ENCODE measurements around the gene PLEK.
A peak's percentile ranks its signal among the peaks of the same experiment; 100 is the strongest.

The PLEK gene

GRCh38 chr2:68357605-68358337 lies 7.3 kb upstream of the PLEK start:
- peak; percentile 17 for DNase-seq (ENCODE audit: insufficient read length)
- TF ChIP-seq POLR2A (IDR thresholded peaks at IDR 0.05; ENCODE audit: low read depth, low read length) (no peak), TAF1 (IDR thresholded peaks at IDR 0.05; ENCODE audit: borderline replicate concordance, low read depth, low read length) (no peak), POLR2AphosphoS5 (IDR thresholded peaks at IDR 0.05; ENCODE audit: low read depth, low read length) (no peak)
- peak; percentile 92 for FAIRE-seq

DNA sequence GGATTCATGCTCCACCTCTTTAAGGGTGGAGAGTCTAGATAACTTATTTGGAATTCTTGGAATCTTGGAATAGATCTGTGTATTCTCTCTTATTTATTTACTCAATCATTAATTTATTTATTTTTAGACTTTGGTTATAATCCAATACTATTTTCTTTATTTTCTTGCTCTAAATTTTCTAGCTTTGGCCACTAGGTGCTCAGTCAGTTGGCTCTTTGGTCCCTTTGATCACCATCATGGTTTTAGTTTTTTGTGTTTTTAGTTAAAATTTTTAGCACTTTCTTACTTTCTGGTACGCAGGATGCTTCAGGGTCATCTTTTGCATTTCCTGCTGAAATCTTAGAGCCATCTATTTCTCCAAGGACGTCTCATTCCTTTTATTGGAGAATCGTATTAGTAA lies 5.2 kb upstream of the PLEK start:
- FAIRE-seq: no peak
- TF ChIP-seq POLR2AphosphoS5 (IDR thresholded peaks at IDR 0.05; ENCODE audit: low read depth, low read length) (no peak), POLR2A (IDR thresholded peaks at IDR 0.05; ENCODE audit: low read depth, low read length) (no peak), TAF1 (IDR thresholded peaks at IDR 0.05; ENCODE audit: borderline replicate concordance, low read depth, low read length) (no peak)
- DNase-seq (ENCODE audit: insufficient read length): no peak

DNA sequence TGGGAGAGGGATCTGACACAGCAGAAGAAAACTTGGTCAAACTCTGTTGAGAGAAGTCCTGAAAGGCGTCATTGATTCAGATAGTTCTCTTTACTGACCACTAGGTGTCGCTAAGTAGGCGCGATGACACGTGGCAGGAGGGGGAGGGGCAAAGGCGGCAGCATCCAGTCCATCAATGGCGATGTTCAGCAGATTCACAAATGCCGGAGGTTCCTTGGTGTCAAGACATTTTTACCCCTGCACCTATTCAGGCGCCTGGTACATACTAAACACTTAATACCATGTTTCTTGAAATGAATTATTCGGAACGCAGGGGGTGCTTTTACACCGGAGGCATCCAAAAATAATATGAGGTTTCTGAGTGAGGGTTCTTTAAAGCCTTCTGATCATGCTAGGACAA lies 3.0 kb upstream of the PLEK start:
- TF ChIP-seq POLR2AphosphoS5 (IDR thresholded peaks at IDR 0.05; ENCODE audit: low read depth, low read length): peak; percentile 60
- peak; percentile 46; the same call in 1 of the 2 replicates for TF ChIP-seq TAF1 (IDR thresholded peaks at IDR 0.05; ENCODE audit: borderline replicate concordance, low read depth, low read length)
- TF ChIP-seq POLR2A (IDR thresholded peaks at IDR 0.05; ENCODE audit: low read depth, low read length): peak; percentile 70

GRCh38 chr2:68362749-68363148 lies 2.3 kb upstream of the PLEK start:
- TF ChIP-seq TAF1 (IDR thresholded peaks at IDR 0.05; ENCODE audit: borderline replicate concordance, low read depth, low read length): no peak
- TF ChIP-seq POLR2AphosphoS5 (IDR thresholded peaks at IDR 0.05; ENCODE audit: low read depth, low read length): peak; percentile 43; the same call in 1 of the 2 replicates
- DNase-seq (ENCODE audit: insufficient read length) (no peak), FAIRE-seq (peak; percentile 90)

More for the DNA sequence above, 3.0 kb upstream of the PLEK start:
- peak; percentile 91 for FAIRE-seq
- DNase-seq (ENCODE audit: insufficient read length): peak; percentile 24

DNA sequence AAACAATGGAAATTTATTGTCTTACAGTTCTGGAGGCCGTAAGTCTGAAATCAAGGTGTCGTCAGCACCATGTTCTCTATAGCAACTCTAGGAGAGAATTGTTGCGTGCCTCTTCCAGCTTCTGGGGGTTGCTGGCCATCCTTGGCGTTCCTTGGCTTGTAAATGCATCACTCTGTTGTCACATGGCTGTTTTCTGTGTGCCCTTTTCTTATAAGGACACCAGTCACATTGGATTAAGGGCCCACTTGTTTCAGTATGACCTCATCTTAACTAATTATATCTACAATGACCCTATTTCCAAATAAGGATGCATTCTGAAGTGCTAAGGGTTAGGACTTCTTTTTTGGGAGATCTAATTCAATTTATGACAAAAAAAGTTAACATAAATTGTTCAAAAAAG lies 1.4 kb upstream of the PLEK start:
- TF ChIP-seq POLR2A (IDR thresholded peaks at IDR 0.05; ENCODE audit: low read depth, low read length) (no peak), POLR2AphosphoS5 (IDR thresholded peaks at IDR 0.05; ENCODE audit: low read depth, low read length) (no peak), TAF1 (IDR thresholded peaks at IDR 0.05; ENCODE audit: borderline replicate concordance, low read depth, low read length) (no peak)
- peak; percentile 75 for FAIRE-seq
- no peak for DNase-seq (ENCODE audit: insufficient read length)

- no peak for DNase-seq (ENCODE audit: insufficient read length)
- FAIRE-seq: peak; percentile 89
- TF ChIP-seq POLR2A (IDR thresholded peaks at IDR 0.05; ENCODE audit: low read depth, low read length): peak; percentile 71
- TF ChIP-seq TAF1 (IDR thresholded peaks at IDR 0.05; ENCODE audit: borderline replicate concordance, low read depth, low read length): no peak
- TF ChIP-seq POLR2AphosphoS5 (IDR thresholded peaks at IDR 0.05; ENCODE audit: low read depth, low read length): peak; percentile 85
These were observed 1.0 kb downstream of the PLEK start for GRCh38 chr2:68366083-68366560.

GRCh38 chr2:68367953-68368653 lies 3.0 kb downstream of the PLEK start:
- peak; percentile 68 for FAIRE-seq
- TF ChIP-seq POLR2AphosphoS5 (IDR thresholded peaks at IDR 0.05; ENCODE audit: low read depth, low read length): no peak
- TF ChIP-seq POLR2A (IDR thresholded peaks at IDR 0.05; ENCODE audit: low read depth, low read length): 0 out of 2 replicates have a peak, but pooled peaks have one; percentile 5
- TF ChIP-seq TAF1 (IDR thresholded peaks at IDR 0.05; ENCODE audit: borderline replicate concordance, low read depth, low read length): no peak
- DNase-seq (ENCODE audit: insufficient read length): no peak

GRCh38 chr2:68368654-68369336 lies 3.7 kb downstream of the PLEK start:
- DNase-seq (ENCODE audit: insufficient read length) (no peak), FAIRE-seq (peak; percentile 76)
- no peak for TF ChIP-seq TAF1 (IDR thresholded peaks at IDR 0.05; ENCODE audit: borderline replicate concordance, low read depth, low read length)
- TF ChIP-seq POLR2AphosphoS5 (IDR thresholded peaks at IDR 0.05; ENCODE audit: low read depth, low read length): no peak
- TF ChIP-seq POLR2A (IDR thresholded peaks at IDR 0.05; ENCODE audit: low read depth, low read length): 0 out of 2 replicates have a peak, but pooled peaks have one; percentile 26

DNA sequence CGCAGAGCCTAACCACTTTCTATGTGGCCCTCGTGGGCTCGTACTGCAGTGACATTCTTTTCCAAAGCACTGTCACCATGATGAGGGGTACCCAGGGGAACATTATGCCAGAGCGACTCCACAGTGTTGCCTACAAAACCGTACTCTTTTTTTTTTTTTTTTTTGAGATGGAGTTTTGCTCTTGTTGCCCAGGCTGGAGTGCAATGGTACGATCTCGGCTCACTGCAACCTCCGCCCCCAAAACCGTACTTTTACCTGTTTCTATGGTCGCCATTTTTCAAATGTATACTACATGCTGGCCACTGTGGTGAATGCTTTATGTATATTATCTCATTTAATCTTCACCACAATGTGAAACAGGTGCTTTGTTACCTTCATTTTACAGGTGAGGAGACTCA lies 4.3 kb downstream of the PLEK start:
- TF ChIP-seq TAF1 (IDR thresholded peaks at IDR 0.05; ENCODE audit: borderline replicate concordance, low read depth, low read length): no peak
- TF ChIP-seq POLR2AphosphoS5 (IDR thresholded peaks at IDR 0.05; ENCODE audit: low read depth, low read length): no peak
- TF ChIP-seq POLR2A (IDR thresholded peaks at IDR 0.05; ENCODE audit: low read depth, low read length): no peak
- FAIRE-seq (no peak), DNase-seq (ENCODE audit: insufficient read length) (no peak)

GRCh38 chr2:68371138-68371537 lies 6.1 kb downstream of the PLEK start:
- FAIRE-seq (peak; percentile 86), DNase-seq (ENCODE audit: insufficient read length) (no peak)
- no peak for TF ChIP-seq TAF1 (IDR thresholded peaks at IDR 0.05; ENCODE audit: borderline replicate concordance, low read depth, low read length)
- no peak for TF ChIP-seq POLR2A (IDR thresholded peaks at IDR 0.05; ENCODE audit: low read depth, low read length)
- TF ChIP-seq POLR2AphosphoS5 (IDR thresholded peaks at IDR 0.05; ENCODE audit: low read depth, low read length): no peak

DNA sequence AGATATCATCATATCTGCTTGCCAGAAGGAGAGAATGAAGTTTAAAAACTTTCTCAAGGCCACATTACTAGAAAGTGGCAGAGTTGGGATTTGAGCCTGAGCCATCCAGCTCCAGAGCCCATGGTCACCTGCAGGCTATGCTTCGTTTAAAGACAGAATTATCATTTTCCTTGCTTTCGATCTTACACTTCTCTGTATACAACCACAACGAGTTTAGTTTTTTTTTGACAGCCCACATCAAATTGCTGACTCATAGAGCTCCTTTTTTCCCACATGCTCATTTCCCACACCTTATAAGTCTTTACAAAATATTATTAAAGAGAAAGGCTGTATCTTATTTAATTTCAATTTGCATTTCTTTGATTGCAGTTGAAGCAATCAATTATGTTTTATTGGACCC lies 6.5 kb downstream of the PLEK start:
- DNase-seq (ENCODE audit: insufficient read length) (no peak), FAIRE-seq (no peak)
- TF ChIP-seq POLR2A (IDR thresholded peaks at IDR 0.05; ENCODE audit: low read depth, low read length) (no peak), TAF1 (IDR thresholded peaks at IDR 0.05; ENCODE audit: borderline replicate concordance, low read depth, low read length) (no peak), POLR2AphosphoS5 (IDR thresholded peaks at IDR 0.05; ENCODE audit: low read depth, low read length) (no peak)

All from GM12892 (cell line).